Glomerular endothelial cell (primary cell): ENCODE results near the gene ASIC1. TPM values are rescaled to one million over a fixed set of nuclear protein-coding genes. Genes with fewer than 3 reads are reported as not detected.

Experiments used
- DNase-seq: peaks from one replicate; pipeline ENCODE4 v3.0.0-alpha.2; 2011; ENCODE audit warnings: low read depth, low spot score; ENCODE audit errors: extremely low read depth
- total RNA-seq: library from RNA; depleted of rRNA; stranded (reverse); fragments of >200 nt; gene quantifications from 2 replicates; pipeline ENCODE4 v1.2.3, GENCODE V29; 2015

Gene ASIC1
- total RNA-seq, 1 donor from 2014 or later = 2.5 TPM

DNA sequence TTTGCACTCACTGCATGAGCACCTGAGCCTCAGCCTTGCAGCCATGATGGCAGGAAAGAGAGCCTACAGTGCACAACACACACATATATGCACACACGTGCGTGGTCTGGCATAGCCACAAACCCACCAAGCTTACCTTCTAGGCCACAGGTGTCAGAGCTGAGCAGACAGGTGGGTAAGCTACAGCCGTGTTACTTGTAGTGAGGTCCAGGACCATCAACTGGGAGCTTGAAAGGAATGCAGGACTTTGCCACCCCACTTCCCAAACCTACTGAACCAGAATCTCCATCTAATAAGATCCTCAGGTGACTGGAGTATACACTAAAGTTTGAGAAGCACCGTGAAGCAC lies 2.7 kb downstream of the ASIC1 start:
- DNase-seq = no peak

DNA sequence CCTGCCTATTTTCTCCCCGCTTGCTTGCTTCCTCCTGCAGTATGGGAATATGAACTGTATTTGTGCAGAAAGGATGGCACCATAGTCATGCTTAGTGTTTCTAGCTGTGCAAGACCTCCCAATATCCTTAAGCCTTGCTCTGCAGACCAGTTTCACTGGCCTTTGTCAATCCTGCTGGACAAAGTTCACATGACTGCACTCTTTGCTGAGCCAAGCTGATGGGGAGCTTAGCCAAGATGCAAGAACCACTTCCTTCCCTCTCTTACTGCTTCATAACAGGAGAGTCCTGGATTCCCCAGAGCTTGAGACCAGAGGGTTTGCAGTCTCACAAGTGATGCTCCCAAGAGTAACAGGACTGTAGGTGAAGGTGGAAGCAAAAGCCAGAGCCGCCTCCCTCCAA lies 3.8 kb downstream of the ASIC1 start:
- no peak for DNase-seq

DNA sequence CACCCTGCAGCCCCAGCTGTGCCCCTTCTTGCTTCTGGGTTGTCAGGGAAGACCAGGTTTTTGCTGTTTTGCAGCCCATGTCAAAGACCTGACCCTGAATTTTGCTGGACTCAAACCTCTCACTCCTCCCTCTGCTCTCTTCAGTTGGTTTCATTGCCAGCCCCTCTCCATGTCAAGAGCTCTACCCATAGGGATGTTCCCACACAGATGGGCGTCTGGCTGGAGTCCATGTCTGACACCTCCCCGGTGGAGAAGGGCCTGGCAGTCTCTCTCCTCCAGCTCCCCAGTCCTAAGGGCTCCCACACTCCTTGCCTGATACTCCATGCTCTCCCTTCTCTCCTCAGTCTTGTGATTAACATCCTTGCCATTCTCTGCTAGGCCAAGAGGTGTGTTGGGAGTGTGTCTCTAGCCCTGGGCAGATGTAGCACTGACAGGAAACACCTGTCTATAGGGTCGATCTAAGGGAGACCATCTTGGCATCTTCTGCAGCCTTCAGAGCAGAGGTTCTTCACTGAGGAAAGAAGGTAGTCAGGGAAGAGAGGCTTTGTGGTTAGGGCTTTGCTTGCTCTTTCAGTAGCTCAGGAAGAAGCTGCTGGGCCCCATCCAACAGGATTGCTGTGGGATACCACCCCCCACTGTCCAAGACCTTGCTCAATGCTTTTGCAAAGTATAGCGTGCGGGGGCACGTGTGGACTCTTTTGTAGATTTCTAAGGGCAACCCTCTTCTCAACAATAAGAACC lies 4.7 kb downstream of the ASIC1 start:
- DNase-seq = no peak

GRCh38 chr12:50062728-50063460 lies 5.5 kb downstream of the ASIC1 start:
- no peak for DNase-seq

DNA sequence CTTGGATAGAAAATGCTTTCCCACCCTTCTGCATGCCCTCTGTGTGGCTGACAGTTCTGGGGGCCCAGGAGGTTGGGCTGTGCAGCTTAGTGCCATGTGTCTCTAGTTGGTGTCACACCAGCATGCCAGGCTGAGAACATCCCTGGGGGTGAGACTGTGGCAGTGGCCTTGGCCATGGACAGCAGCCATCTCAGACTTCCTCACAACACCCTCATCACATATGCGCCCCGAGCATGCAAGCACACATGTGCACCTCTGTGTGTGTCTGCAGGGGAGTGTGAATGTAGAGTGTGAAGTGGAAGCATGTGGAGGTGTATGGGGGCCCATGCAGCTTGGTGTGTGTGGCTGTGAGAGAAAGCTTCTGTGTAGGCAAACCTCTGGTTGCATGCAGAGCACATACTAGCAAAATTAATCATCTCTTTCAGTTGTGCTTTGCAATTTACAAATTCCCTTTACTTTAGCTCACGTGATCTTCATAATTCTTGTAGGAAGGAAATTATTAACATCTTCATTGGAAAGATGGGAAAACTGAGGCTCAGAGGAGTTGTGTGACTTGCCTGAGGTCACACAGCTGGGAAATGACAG lies 8.4 kb downstream of the ASIC1 start:
- DNase-seq = no peak

DNA sequence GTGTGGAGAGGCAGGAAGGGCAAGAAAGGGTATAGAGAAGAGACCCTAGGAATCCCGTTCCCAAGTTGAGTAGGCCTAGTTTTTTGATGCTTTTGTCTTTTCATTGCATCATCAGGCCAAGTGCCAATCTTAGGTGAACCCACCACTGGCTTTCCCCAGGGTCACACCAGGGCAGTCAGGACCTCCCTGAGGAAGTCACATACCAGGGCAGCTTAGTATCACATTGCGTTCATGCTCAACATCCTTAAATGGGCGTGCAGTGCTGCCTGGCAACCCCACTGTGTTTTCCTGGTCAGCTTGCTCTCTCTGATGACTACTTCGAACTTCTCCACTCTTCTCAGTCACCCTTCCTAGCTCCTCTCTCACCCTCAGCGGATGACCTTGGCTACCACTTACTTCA lies 9.0 kb downstream of the ASIC1 start:
- no peak for DNase-seq

DNA sequence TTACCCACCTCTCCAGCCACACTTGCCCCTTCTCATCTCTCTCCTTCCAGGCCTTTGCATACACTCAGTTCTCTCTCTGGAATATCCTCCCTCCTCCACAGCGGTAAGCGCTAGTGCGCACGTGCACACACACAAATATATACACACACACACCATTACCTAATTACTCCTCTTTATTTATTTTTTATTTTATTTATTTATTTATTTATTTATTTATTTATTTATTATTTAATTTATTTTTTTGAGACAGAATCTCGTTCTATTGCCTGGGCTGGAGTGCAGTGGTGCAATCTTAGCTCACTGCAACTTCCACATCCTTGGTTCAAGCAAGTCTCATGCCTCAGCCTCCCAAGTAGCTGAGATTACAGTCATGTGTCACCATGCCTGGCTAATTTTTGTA lies 11.7 kb downstream of the ASIC1 start:
- no peak for DNase-seq

GRCh38 chr12:50069539-50069938 lies 12.1 kb downstream of the ASIC1 start:
- DNase-seq = no peak

- no peak for DNase-seq
Measured at GRCh38 chr12:50070314-50071060, 13.1 kb downstream of the ASIC1 start.

GRCh38 chr12:50072198-50072907 lies 15.0 kb downstream of the ASIC1 start:
- no peak for DNase-seq

DNA sequence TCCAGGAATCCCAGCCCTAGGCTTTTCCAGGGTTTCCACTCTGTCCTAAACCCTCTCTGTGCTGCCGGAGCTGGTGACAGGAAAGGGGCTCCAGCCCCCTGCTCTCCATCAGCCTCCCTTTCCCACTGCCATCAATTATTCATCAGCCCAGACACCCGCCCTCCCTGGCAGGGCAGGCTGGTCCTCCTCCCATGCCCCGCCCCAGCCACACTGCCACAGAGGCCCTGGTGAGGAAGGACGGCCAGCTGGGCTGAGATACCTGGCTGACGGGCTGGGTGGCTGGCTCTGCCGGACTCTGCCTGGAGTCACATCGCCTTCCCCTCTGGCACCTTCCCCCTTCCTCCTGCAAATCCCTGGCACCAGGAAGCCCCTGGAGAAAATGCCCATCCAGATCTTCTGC lies 15.8 kb downstream of the ASIC1 start:
- no peak for DNase-seq

DNA sequence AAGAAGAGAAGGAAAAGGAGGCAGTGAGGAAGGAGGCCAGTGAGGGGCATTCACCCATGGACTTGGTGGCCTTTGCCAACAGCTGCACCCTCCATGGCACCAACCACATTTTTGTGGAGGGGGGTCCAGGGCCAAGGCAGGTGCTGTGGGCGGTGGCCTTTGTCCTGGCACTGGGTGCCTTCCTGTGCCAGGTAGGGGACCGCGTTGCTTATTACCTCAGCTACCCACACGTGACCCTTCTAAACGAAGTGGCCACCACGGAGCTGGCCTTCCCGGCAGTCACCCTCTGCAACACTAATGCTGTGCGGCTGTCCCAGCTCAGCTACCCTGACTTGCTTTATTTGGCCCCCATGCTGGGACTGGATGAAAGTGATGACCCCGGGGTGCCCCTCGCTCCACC lies 16.3 kb downstream of the ASIC1 start:
- DNase-seq = no peak

GRCh38 chr12:50074936-50075807 lies 17.8 kb downstream of the ASIC1 start:
- DNase-seq = no peak

DNA sequence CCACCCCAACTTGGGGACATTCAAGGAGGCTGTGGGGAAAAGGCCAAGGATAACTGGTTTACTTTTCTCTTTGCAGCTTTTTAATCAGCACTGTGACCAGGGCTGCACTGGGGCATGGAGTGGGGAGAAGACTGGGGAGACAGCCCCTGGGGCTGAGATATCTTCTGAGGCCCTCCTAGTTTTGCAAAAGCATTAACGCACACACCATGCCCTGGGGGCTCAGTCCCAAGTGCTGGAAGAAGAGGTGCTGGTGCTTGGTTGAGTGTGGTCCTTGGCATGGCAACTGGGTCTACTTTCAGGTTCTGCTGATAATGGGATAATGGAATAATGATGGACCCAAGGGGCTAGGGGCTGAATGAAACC lies 18.4 kb downstream of the ASIC1 start:
- no peak for DNase-seq

GRCh38 chr12:50077099-50077498 lies 19.7 kb downstream of the ASIC1 start:
- no peak for DNase-seq

GRCh38 chr12:50078281-50078680 lies 20.9 kb downstream of the ASIC1 start:
- DNase-seq = no peak

- no peak for DNase-seq
Measured at GRCh38 chr12:50079771-50080170, 22.4 kb downstream of the ASIC1 start.

DNA sequence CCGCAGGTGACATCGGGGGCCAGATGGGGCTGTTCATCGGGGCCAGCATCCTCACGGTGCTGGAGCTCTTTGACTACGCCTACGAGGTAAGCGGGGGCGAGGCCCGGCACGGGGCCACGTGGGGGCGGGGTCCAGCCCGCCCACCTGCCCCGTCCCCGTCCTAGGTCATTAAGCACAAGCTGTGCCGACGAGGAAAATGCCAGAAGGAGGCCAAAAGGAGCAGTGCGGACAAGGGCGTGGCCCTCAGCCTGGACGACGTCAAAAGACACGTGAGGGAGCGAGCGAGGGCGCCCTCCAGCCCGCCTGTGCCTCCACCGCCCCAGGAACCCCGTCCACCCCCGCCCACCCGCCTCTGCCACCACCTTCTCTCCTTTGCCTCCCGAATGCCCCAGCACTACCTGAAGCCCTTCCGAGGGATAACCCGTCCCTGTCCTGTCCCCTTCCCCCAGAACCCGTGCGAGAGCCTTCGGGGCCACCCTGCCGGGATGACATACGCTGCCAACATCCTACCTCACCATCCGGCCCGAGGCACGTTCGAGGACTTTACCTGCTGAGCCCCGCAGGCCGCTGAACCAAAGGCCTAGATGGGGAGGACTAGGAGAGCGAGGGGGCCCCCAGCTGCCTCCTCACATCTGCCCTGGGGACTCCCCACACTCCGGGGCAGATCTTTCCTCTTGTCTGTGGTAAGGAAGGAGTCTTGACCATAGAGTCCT lies 23.9 kb downstream of the ASIC1 start:
- DNase-seq = no peak

DNA sequence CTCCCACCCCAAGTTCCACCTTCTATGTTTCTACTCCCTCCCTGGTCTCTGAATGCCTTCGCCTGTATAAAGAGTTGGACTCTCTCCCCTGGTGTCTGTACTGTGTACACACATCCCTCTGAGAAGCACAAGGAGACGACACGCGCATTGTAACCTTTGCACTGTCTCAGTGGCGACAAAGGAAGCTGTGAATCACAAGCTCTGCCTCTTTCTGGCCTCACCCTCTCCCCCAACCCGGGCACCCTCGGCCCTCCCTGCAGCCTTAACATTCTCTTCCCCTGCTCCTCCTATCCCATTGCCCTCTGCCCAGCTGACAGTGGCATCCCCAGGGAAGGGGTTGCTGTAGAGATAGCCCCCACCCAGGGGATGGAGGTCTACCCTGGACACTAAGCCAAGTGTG lies 25.2 kb downstream of the ASIC1 start:
- no peak for DNase-seq
